22Rv1 (cell line): Measurements from ENCODE around the gene ARG1.

Experiments
- H3K27ac ChIP-seq: fragments of 450-650 bp; 2 replicates; pipeline ENCODE4 v1.5.1; 2017
- CTCF ChIP-seq: fragments of 450-650 bp; IDR thresholded peaks from 2 replicates; pipeline ENCODE4 v1.5.1; 2017; ENCODE audit warnings: mild to moderate bottlenecking
- ZFX ChIP-seq: fragments of 450-650 bp; IDR thresholded peaks from 2 replicates; pipeline ENCODE4 v1.6.1; 2017; ENCODE audit warnings: antibody characterized with exemption, borderline replicate concordance

The ARG1 gene

GRCh38 chr6:131602781-131603312, 29.8 kb downstream of the ARG1 start:
- TF ChIP-seq ZFX (no peak), CTCF (no peak)
- H3K27ac ChIP-seq = no peak overlapping the region

GRCh38 chr6:131613296-131613925, 40.4 kb downstream of the ARG1 start:
- TF ChIP-seq CTCF (no peak), ZFX (no peak)
- H3K27ac ChIP-seq = no peak overlapping the region

GRCh38 chr6:131615275-131615674, 42.2 kb downstream of the ARG1 start:
- TF ChIP-seq ZFX (no peak), CTCF (no peak)
- no peak overlapping the region for H3K27ac ChIP-seq

GRCh38 chr6:131627724-131628682, 55.0 kb downstream of the ARG1 start, which contains the start of gene MED23:
TSS of gene MED23 (minus strand) at chr6:131628242. CDS start at chr6:131628049, 193 bp downstream.
- TF ChIP-seq CTCF (peak; percentile 99), ZFX (no peak)
- peak within 1 kb of the TSS; percentile 86 for H3K27ac ChIP-seq

GRCh38 chr6:131628726-131629125, 55.7 kb downstream of the ARG1 start:
- TF ChIP-seq CTCF (no peak), ZFX (no peak)
- H3K27ac ChIP-seq = peak overlapping the region; percentile 86; the same call in 1 of the 2 replicates

- TF ChIP-seq CTCF (no peak), ZFX (no peak)
- H3K27ac ChIP-seq = peak overlapping the region; percentile 86; the same call in 1 of the 2 replicates
These were observed 56.6 kb downstream of the ARG1 start for GRCh38 chr6:131629651-131630050.
